PC-3 (cell line): ENCODE measurements around the gene ZNF316.

Source experiments
- CTCF ChIP-seq: fragments of 300-600 bp; sonication (generic); conservative IDR thresholded peaks from 2 replicates; pipeline ENCODE4 v1.5.1; 2017; ENCODE audit warnings: antibody characterized with exemption, low read depth, mild to moderate bottlenecking, low read length
- EZH2 ChIP-seq: fragments of 300-600 bp; sonication (generic); IDR thresholded peaks from one replicate; pipeline ENCODE4 v1.6.1; 2017; ENCODE audit warnings: antibody characterized with exemption, mild to moderate bottlenecking, low read length; ENCODE audit not compliant: unreplicated experiment
- EZH2phosphoT487 ChIP-seq: fragments of 300-600 bp; sonication (generic); IDR thresholded peaks from 2 replicates; pipeline ENCODE4 v1.6.1; 2018; ENCODE audit warnings: mild to moderate bottlenecking, antibody characterized with exemption, low read length, borderline replicate concordance

DNA sequence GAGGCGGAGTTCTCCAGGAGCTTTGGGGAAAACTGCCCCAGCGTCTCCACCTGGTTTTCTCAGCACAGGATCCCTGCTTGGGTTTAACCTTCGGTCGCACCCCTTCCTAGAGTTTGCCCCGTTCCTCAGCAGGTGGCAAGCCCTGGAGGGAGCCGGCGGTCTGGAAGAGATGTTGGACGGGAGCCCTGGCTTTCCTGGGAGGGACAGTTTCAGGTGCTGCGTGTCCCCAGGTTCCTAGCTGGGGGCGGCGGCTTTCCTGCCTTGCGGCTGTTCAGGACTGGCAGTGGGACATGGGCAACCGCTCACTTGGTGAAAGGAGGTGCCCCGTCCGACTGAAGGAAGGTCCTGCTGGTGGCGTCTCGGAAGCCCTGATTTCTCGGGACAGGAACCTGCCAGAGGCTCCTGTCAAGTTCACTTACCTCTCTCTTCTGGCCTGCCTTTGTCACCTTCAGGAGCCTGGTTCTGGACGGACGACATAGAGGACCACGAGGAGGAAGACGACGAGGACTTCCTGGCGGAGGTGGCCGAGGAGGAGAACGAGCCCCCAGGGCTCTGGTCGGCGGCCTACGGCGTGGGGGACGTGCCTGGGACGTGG, 14.8 kb downstream of the ZNF316 start:
- TF ChIP-seq CTCF = no peak
- no peak for TF ChIP-seq EZH2
- TF ChIP-seq EZH2phosphoT487 = no peak
